ENCODE measurements around the gene TSHZ1.

DNA sequence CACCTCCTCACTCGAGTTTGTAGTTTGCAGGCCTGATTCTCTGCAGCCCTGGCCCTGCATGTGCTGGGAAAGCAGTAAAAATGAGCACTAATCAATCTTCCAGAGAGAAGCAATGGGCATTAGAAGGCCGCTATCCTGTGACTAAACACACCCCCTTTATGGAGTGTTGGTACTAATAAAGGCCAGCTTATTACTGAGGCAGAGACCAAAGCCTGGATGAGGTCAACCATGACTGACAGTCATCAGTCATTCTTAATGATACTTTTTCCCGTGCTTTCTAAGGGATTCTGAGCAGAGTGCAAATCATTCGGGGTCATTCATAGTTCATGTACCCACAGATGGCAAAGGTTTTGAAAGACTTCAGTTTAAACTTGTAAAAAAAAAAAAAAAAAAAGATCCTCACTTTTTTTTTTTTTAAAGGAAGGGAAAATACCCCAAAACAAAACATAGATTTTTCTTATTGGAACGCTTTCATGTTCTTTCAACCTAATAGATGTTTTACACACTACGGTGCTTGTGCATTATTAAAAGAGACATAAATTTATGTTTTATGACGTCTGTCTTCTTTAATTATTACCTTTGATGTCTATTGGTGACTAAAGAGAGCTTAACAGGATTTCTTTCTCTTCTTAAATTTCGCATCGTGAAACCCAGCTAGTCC, 13.2 kb downstream of the TSHZ1 start:
- TF ChIP-seq, protein P1, sequence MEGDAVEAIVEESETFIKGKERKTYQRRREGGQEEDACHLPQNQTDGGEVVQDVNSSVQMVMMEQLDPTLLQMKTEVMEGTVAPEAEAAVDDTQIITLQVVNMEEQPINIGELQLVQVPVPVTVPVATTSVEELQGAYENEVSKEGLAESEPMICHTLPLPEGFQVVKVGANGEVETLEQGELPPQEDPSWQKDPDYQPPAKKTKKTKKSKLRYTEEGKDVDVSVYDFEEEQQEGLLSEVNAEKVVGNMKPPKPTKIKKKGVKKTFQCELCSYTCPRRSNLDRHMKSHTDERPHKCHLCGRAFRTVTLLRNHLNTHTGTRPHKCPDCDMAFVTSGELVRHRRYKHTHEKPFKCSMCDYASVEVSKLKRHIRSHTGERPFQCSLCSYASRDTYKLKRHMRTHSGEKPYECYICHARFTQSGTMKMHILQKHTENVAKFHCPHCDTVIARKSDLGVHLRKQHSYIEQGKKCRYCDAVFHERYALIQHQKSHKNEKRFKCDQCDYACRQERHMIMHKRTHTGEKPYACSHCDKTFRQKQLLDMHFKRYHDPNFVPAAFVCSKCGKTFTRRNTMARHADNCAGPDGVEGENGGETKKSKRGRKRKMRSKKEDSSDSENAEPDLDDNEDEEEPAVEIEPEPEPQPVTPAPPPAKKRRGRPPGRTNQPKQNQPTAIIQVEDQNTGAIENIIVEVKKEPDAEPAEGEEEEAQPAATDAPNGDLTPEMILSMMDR (IDR thresholded peaks at IDR 0.05): no peak
- no peak for TF ChIP-seq POLR2AphosphoS5 (IDR thresholded peaks at IDR 0.05)
- no peak for TF ChIP-seq POLR2A (IDR thresholded peaks at IDR 0.05; ENCODE audit: low read depth)
- no peak for TF ChIP-seq EP300 (IDR thresholded peaks at IDR 0.05)
